HCT116 (cell line): ENCODE data around the gene C10orf90. TPM values are rescaled to one million over a fixed set of nuclear protein-coding genes. Genes with fewer than 3 reads are reported as not detected.

Experiments used
- ATAC-seq: fragments of 200-7000 bp; cut with Tn5 transposase; 2 replicates; pipeline ENCODE4 v1.9.1; 2020; ENCODE audit warnings: mild to moderate bottlenecking, moderate library complexity
- BruUV-seq: library from RNA; stranded (reverse); fragments of 400-500 nt; replicated peaks from 2 replicates; lab custom pipeline; 2021; lab: Mats Ljungman, UMichigan
- CTCF ChIA-PET: fragments of 300-600 bp; sonication (Branson Sonifier 250); formaldehyde crosslinking; loops from one replicate; lab custom pipeline; 2021; ENCODE audit warnings: antibody characterized with exemption; lab: Charles Lee
- POLR2A ChIA-PET: fragments of 300-600, 350-600 bp; sonication (Branson Sonifier 250); formaldehyde crosslinking; loops from one replicate; lab custom pipeline; 2021; ENCODE audit warnings: antibody characterized with exemption; lab: Charles Lee
- RAD21 ChIA-PET, 2 experiments: fragments of 300-600 bp; sonication (Branson Sonifier 250); formaldehyde crosslinking; loops; one replicate each; lab custom pipeline; 2023; ENCODE audit warnings: low total read pairs in 2 of 2; ENCODE audit not compliant: uncharacterized antibody in 2 of 2, unreplicated experiment in 2 of 2, low non-redundant PET in 1 of 2; lab: Charles Lee
- DNase-seq: peaks from one replicate; pipeline ENCODE4 v3.0.0-alpha.2; 2010; ENCODE audit warnings: low read depth, low spot score
- H2AFZ ChIP-seq: fragments of 200-600 bp; shearing (Covaris generic), sonication (generic); 2 replicates; pipeline ENCODE4 v1.6.1; 2017; ENCODE audit warnings: low read depth, mixed run types, mixed read lengths, antibody characterized with exemption, low read length; ENCODE audit not compliant: poor library complexity, severe bottlenecking
- H3K27ac ChIP-seq: 2 replicates; pipeline ENCODE4 v1.5.1; 2012; ENCODE audit warnings: low read depth, low read length
- H3K27me3 ChIP-seq: fragments of 200-600 bp; sonication (generic); 2 replicates; pipeline ENCODE4 v1.6.1; 2016; ENCODE audit warnings: mixed run types, low read length, mixed read lengths; ENCODE audit not compliant: insufficient read depth
- H3K36me3 ChIP-seq, 2 experiments: fragments of 200-500 bp in 1 of 2; fragments of 200-600 bp in 1 of 2; sonication (Bioruptor generic) in 1 of 2; sonication (generic) in 1 of 2; 2 replicates each; pipeline versions ENCODE4 v1.5.1 to v1.6.1; 2014 to 2016; ENCODE audit warnings: low read length in 2 of 2, inconsistent platforms in 1 of 2, mixed read lengths in 1 of 2, mixed run types in 1 of 2; ENCODE audit not compliant: insufficient read depth in 2 of 2, control insufficient read depth in 1 of 2
- H3K4me1 ChIP-seq, 2 experiments: fragments of 200-600 bp in 1 of 2; sonication (generic) in 1 of 2; 2 replicates each; pipeline versions ENCODE4 v1.5.1 to v1.6.1; 2012 to 2017; ENCODE audit warnings: low read length in 2 of 2, inconsistent platforms in 1 of 2, mild to moderate bottlenecking in 1 of 2, mixed read lengths in 1 of 2, mixed run types in 1 of 2, moderate library complexity in 1 of 2; ENCODE audit not compliant: insufficient read depth in 2 of 2, control insufficient read depth in 1 of 2
- H3K4me2 ChIP-seq: fragments of 200-600 bp; sonication (generic); 2 replicates; pipeline ENCODE4 v1.6.1; 2017; ENCODE audit warnings: mixed run types, low read length, mixed read lengths
- H3K4me3 ChIP-seq, 2 experiments: fragments of 200-600 bp in 1 of 2; sonication (generic) in 1 of 2; replicated peaks in 1 of 2; 2 replicates each; pipeline ENCODE4 v1.5.1; 2011 to 2016; ENCODE audit warnings: low read length in 2 of 2, control low read depth in 1 of 2, low read depth in 1 of 2, mild to moderate bottlenecking in 1 of 2, mixed read lengths in 1 of 2, mixed run types in 1 of 2
- H3K79me2 ChIP-seq: fragments of 200-600 bp; sonication (generic); 2 replicates; pipeline ENCODE4 v1.6.1; 2017; ENCODE audit warnings: mild to moderate bottlenecking, mixed run types, low read length, moderate library complexity, mixed read lengths; ENCODE audit not compliant: insufficient read depth
- H3K9ac ChIP-seq: fragments of 200-600 bp; sonication (generic); 2 replicates; pipeline ENCODE4 v1.6.1; 2016; ENCODE audit warnings: low read length, mixed read lengths
- H3K9me2 ChIP-seq: fragments of 200-600 bp; sonication (generic), shearing (Covaris generic); 2 replicates; pipeline ENCODE4 v1.6.1; 2017; ENCODE audit warnings: mixed run types, mild to moderate bottlenecking, moderate library complexity; ENCODE audit not compliant: insufficient read depth
- H3K9me3 ChIP-seq, 2 experiments: fragments of 200-500 bp in 1 of 2; fragments of 200-600 bp in 1 of 2; sonication (Bioruptor generic) in 1 of 2; sonication (generic) in 1 of 2; 2 replicates each; pipeline ENCODE4 v1.6.1; 2014 to 2017; ENCODE audit warnings: low read length in 2 of 2, mixed read lengths in 2 of 2, inconsistent platforms in 1 of 2, low read depth in 1 of 2, mild to moderate bottlenecking in 1 of 2, mixed run types in 1 of 2, moderate library complexity in 1 of 2; ENCODE audit not compliant: control insufficient read depth in 1 of 2, insufficient read depth in 1 of 2
- H4K20me1 ChIP-seq: fragments of 200-600 bp; sonication (generic), shearing (Covaris generic); 2 replicates; pipeline ENCODE4 v1.6.1; 2017; ENCODE audit warnings: mixed run types, mild to moderate bottlenecking, moderate library complexity; ENCODE audit not compliant: insufficient read depth
- CEBPB ChIP-seq: IDR thresholded peaks from 2 replicates; pipeline ENCODE4 v1.6.1; 2012; ENCODE audit warnings: low read depth
- EGR1 ChIP-seq: IDR thresholded peaks from 2 replicates; pipeline ENCODE4 v1.6.1; 2012; ENCODE audit warnings: low read depth
- ELF1 ChIP-seq: IDR thresholded peaks from 2 replicates; pipeline ENCODE4 v1.6.1; 2012; ENCODE audit warnings: low read depth, borderline replicate concordance
- EZH2phosphoT487 ChIP-seq: fragments of 200-600 bp; IDR thresholded peaks from 2 replicates; pipeline ENCODE4 v1.6.1; 2018; ENCODE audit warnings: antibody characterized with exemption, borderline replicate concordance
- JUND ChIP-seq: IDR thresholded peaks from 2 replicates; pipeline ENCODE4 v1.6.1; 2012
- SP1 ChIP-seq: IDR thresholded peaks from 2 replicates; pipeline ENCODE4 v1.6.1; 2012; ENCODE audit warnings: low read depth
- SRF ChIP-seq: IDR thresholded peaks from 2 replicates; pipeline ENCODE4 v1.6.1; 2012; ENCODE audit warnings: low read depth
- YY1 ChIP-seq: IDR thresholded peaks from 2 replicates; pipeline ENCODE4 v1.6.1; 2011; ENCODE audit warnings: low read length, low read depth, moderate library complexity, mild to moderate bottlenecking; ENCODE audit not compliant: insufficient replicate concordance; ENCODE audit errors: extremely low read depth
- ZNF274 ChIP-seq: fragments of 200-500 bp; sonication (Bioruptor generic); IDR thresholded peaks from 2 replicates; pipeline ENCODE4 v1.6.1; 2014; ENCODE audit warnings: mild to moderate bottlenecking, low read depth, low read length, inconsistent platforms
- intact Hi-C: fragments of 100-400 bp; cut with micrococcal nuclease; formaldehyde crosslinking; loops from 2 replicates; pipeline ENCODE4 v1.10.0; 2022
- total RNA-seq: library from RNA; stranded (reverse); gene quantifications from one replicate; pipeline ENCODE4 v1.2.1, GENCODE V29; 2021; ENCODE audit not compliant: unreplicated experiment
- TF ChIP-seq, protein P1 (sequence below), 3 experiments: fragments of 200-600 bp in 1 of 3; sonication (generic) in 1 of 3; IDR thresholded peaks in 2 of 3; conservative IDR thresholded peaks in 1 of 3; 2 replicates each; pipeline ENCODE4 v1.5.1; 2012 to 2017; ENCODE audit warnings: low read depth in 2 of 3, low read length in 2 of 3, antibody characterized with exemption in 1 of 3, borderline replicate concordance in 1 of 3, control low read depth in 1 of 3, mild to moderate bottlenecking in 1 of 3, mixed read lengths in 1 of 3, mixed run types in 1 of 3, moderate library complexity in 1 of 3; ENCODE audit not compliant: insufficient read depth in 1 of 3
- TF ChIP-seq, protein P2 (sequence below): IDR thresholded peaks from 2 replicates; pipeline ENCODE4 v1.6.1; 2012
- TF ChIP-seq, protein P3 (sequence below): IDR thresholded peaks from 2 replicates; pipeline ENCODE4 v1.6.1; 2012

The C10orf90 gene
- total RNA-seq, 1 experiment from 2014 or later, result not detected

DNA sequence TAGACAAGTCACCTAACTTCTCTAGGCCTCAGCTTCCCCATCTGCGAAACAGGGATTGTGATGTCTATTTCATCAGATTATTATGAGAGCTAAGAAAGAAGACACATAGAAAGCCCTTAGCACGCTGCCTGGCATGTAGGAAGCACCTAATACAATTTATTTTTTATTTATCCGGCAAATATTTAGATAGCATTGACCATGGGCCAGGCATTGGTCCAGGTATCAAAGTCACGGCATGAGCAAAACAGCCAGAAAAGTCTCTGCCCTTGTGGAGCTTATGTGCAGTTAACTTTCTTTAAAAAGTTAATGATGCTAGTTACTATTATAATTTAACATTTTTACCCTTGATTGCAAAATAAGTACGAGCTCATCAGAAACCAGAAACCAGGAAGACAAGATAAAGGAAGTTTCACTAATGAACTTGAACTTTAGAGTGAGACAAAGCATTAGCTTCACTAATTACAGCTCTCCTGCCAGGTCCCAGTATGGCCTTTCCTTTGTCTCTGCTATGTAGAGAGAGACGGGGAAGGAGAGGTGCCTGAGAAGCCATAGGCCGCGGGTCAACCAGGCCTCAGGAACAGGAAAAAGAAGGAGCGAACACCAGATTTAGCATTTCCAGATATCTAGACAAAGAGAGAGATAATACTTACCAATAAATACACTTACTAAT, 142.7 kb downstream of the C10orf90 start:
- peaks cover 54% of the 10 kb centered on the region for H3K27me3 ChIP-seq
- no peaks in the 10 kb centered on the region for H3K9me3 ChIP-seq
- ChIA-PET RAD21 (no interaction called here), POLR2A (no interaction called here)
- no peak overlapping the region for H3K4me2 ChIP-seq
- H4K20me1 ChIP-seq, result no peaks in the 10 kb centered on the region
- no peaks in the 10 kb centered on the region for H3K4me1 ChIP-seq
- no peaks in the 10 kb centered on the region for H3K9me2 ChIP-seq
- H2AFZ ChIP-seq, result no peak overlapping the region
- BruUV-seq, result no TSS peak
- no peak for DNase-seq
- no peak overlapping the region for H3K9ac ChIP-seq
- H3K4me3 ChIP-seq, result no peak overlapping the region
- ATAC-seq, result no peak
- no peak for TF ChIP-seq CEBPB
- TF ChIP-seq YY1, result no peak
- no peak for TF ChIP-seq EGR1
- TF ChIP-seq, all 23 proteins: peak for 0
- Histone ChIP-seq H3K36me3 (no peaks in the 10 kb centered on the region), H3K27ac (no peak overlapping the region), H3K79me2 (no peaks in the 10 kb centered on the region)
- intact Hi-C loops, result no loop called here
- CTCF ChIA-PET, result no interaction called here

DNA sequence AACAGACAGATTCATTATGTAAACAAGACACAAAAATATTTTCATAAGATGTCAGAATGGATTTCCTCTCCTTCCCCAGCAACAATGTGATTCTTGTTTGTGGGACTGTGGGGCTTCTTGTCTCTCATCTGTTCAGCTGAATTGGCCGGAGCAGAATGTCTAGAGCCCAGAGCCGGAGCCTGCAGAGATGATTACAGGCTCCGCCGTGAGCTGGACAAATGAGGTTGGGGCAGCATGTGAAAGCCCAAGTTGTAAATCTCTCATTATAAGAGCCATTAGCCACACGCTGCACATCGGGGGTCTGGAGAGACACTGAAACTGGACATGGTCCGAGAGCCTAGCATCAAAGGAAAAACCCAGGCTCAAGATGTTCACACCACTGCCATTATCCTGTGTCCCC, 145.2 kb downstream of the C10orf90 start:
- Histone ChIP-seq H3K79me2 (no peaks in the 10 kb centered on the region), H3K4me2 (no peak overlapping the region), H3K4me3 (no peak overlapping the region), H3K27ac (no peak overlapping the region), H2AFZ (no peak overlapping the region), H3K27me3 (peaks cover 42% of the 10 kb centered on the region), H4K20me1 (no peaks in the 10 kb centered on the region), H3K9me2 (no peaks in the 10 kb centered on the region), H3K4me1 (peaks cover 2 to 5% of the 10 kb centered on the region in 2 experiments; a peak in 1 of 4 replicates), H3K9ac (no peak overlapping the region), H3K9me3 (no peaks in the 10 kb centered on the region), H3K36me3 (no peaks in the 10 kb centered on the region)
- ChIA-PET CTCF (no interaction called here), RAD21 (no interaction called here), POLR2A (no interaction called here)
- TF ChIP-seq YY1, result no peak
- no peak for TF ChIP-seq SRF
- no peak for TF ChIP-seq JUND
- TF ChIP-seq, protein P1, sequence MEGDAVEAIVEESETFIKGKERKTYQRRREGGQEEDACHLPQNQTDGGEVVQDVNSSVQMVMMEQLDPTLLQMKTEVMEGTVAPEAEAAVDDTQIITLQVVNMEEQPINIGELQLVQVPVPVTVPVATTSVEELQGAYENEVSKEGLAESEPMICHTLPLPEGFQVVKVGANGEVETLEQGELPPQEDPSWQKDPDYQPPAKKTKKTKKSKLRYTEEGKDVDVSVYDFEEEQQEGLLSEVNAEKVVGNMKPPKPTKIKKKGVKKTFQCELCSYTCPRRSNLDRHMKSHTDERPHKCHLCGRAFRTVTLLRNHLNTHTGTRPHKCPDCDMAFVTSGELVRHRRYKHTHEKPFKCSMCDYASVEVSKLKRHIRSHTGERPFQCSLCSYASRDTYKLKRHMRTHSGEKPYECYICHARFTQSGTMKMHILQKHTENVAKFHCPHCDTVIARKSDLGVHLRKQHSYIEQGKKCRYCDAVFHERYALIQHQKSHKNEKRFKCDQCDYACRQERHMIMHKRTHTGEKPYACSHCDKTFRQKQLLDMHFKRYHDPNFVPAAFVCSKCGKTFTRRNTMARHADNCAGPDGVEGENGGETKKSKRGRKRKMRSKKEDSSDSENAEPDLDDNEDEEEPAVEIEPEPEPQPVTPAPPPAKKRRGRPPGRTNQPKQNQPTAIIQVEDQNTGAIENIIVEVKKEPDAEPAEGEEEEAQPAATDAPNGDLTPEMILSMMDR (IDR thresholded peaks at IDR 0.05 in 2 of 3, conservative IDR thresholded peaks at IDR 0.05 in 1 of 3; ENCODE audit: borderline replicate concordance in 1 of 3, insufficient read depth in 1 of 3, low read depth in 2 of 3, low read length in 2 of 3), result no peak
- TF ChIP-seq, protein P2, sequence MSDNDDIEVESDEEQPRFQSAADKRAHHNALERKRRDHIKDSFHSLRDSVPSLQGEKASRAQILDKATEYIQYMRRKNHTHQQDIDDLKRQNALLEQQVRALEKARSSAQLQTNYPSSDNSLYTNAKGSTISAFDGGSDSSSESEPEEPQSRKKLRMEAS, result no peak
- no peak for TF ChIP-seq EZH2phosphoT487
- no peak for TF ChIP-seq SP1
- no peak for TF ChIP-seq ZNF274
- TF ChIP-seq, protein P3, sequence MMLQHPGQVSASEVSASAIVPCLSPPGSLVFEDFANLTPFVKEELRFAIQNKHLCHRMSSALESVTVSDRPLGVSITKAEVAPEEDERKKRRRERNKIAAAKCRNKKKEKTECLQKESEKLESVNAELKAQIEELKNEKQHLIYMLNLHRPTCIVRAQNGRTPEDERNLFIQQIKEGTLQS, result no peak
- TF ChIP-seq ELF1, result no peak
- intact Hi-C loops, result no loop called here
- DNase-seq, result no peak
- no peak for ATAC-seq
- BruUV-seq, result no TSS peak
